PC-3 (cell line): ENCODE measurements around the gene IDH3G. TPM values are rescaled to one million over a fixed set of nuclear protein-coding genes. Genes with fewer than 3 reads are reported as not detected.

ENCODE experiments used
- ATAC-seq: fragments of 200-7000 bp; cut with Tn5 transposase; 2 replicates; pipeline ENCODE4 v1.9.1; 2020; ENCODE audit warnings: mild to moderate bottlenecking, moderate library complexity
- BruUV-seq: library from RNA; stranded (reverse); fragments of 400-500 nt; replicated peaks from 2 replicates; lab custom pipeline; 2021; lab: Mats Ljungman, UMichigan
- CTCF ChIA-PET: fragments of 300-600 bp; sonication (Branson Sonifier 250); formaldehyde crosslinking; loops from one replicate; lab custom pipeline; 2022; ENCODE audit warnings: antibody characterized with exemption; lab: Charles Lee
- POLR2A ChIA-PET: fragments of 300-600 bp; sonication (Branson Sonifier 250); formaldehyde crosslinking; loops from one replicate; lab custom pipeline; 2022; ENCODE audit warnings: antibody characterized with exemption; ENCODE audit not compliant: unreplicated experiment; lab: Charles Lee
- DNase-seq: peaks from one replicate; pipeline ENCODE4 v3.0.0-alpha.2; 2015
- H2AFZ ChIP-seq: fragments of 300-600 bp; sonication (generic); 2 replicates; pipeline ENCODE4 v1.6.0; 2016; ENCODE audit warnings: antibody characterized with exemption, low read length
- H3F3A ChIP-seq: fragments of 300-600 bp; sonication (generic); one replicate; pipeline ENCODE4 v1.6.0; 2017; ENCODE audit warnings: antibody characterized with exemption, low read length, control low read depth, mild to moderate bottlenecking; ENCODE audit not compliant: unreplicated experiment
- H3K27ac ChIP-seq: fragments of 300-600 bp; sonication (generic); 2 replicates; pipeline ENCODE4 v1.5.1; 2016; ENCODE audit warnings: mild to moderate bottlenecking, low read length
- H3K27me3 ChIP-seq: fragments of 300-600 bp; sonication (generic); 2 replicates; pipeline ENCODE4 v1.6.1; 2016; ENCODE audit warnings: low read length, mixed read lengths
- H3K36me3 ChIP-seq: fragments of 300-600 bp; sonication (generic); 2 replicates; pipeline ENCODE4 v1.6.1; 2016; ENCODE audit warnings: low read depth, mixed run types, low read length, mixed read lengths
- H3K4me1 ChIP-seq: fragments of 300-600 bp; sonication (generic); 2 replicates; pipeline ENCODE4 v1.5.1; 2016; ENCODE audit warnings: low read length; ENCODE audit not compliant: insufficient read depth
- H3K4me2 ChIP-seq: fragments of 300-600 bp; sonication (generic); 2 replicates; pipeline ENCODE4 v1.6.0; 2016; ENCODE audit warnings: low read length
- H3K4me3 ChIP-seq: fragments of 300-600 bp; sonication (generic); 2 replicates; pipeline ENCODE4 v1.5.1; 2016; ENCODE audit warnings: mild to moderate bottlenecking, low read length, mixed read lengths
- H3K79me2 ChIP-seq: fragments of 300-600 bp; sonication (generic); 2 replicates; pipeline ENCODE4 v1.6.1; 2017; ENCODE audit warnings: low read length, mixed read lengths
- H3K9ac ChIP-seq: fragments of 300-600 bp; sonication (generic); 2 replicates; pipeline ENCODE4 v1.6.0; 2016; ENCODE audit warnings: mild to moderate bottlenecking, low read length
- H3K9me2 ChIP-seq: fragments of 300-600 bp; sonication (generic); replicated peaks from 2 replicates; pipeline ENCODE4 v1.6.1; 2016; ENCODE audit warnings: mixed run types, low read length, mixed read lengths
- H3K9me3 ChIP-seq: fragments of 300-600 bp; sonication (generic); 2 replicates; pipeline ENCODE4 v1.6.1; 2016; ENCODE audit warnings: low read length, mixed read lengths
- H4K20me1 ChIP-seq: fragments of 300-600 bp; sonication (generic); 2 replicates; pipeline ENCODE4 v1.6.1; 2016; ENCODE audit warnings: low read length, mixed read lengths
- CTCF ChIP-seq: fragments of 300-600 bp; sonication (generic); conservative IDR thresholded peaks from 2 replicates; pipeline ENCODE4 v1.5.1; 2017; ENCODE audit warnings: antibody characterized with exemption, low read depth, mild to moderate bottlenecking, low read length
- EZH2 ChIP-seq: fragments of 300-600 bp; sonication (generic); IDR thresholded peaks from one replicate; pipeline ENCODE4 v1.6.1; 2017; ENCODE audit warnings: antibody characterized with exemption, mild to moderate bottlenecking, low read length; ENCODE audit not compliant: unreplicated experiment
- EZH2phosphoT487 ChIP-seq: fragments of 300-600 bp; sonication (generic); IDR thresholded peaks from 2 replicates; pipeline ENCODE4 v1.6.1; 2018; ENCODE audit warnings: mild to moderate bottlenecking, antibody characterized with exemption, low read length, borderline replicate concordance
- intact Hi-C: fragments of 100-400 bp; cut with micrococcal nuclease; formaldehyde crosslinking; loops from 2 replicates; pipeline ENCODE4 v1.9.0; 2023
- total RNA-seq: library from RNA; depleted of rRNA; stranded (reverse); fragments of >200 nt; gene quantifications from 2 replicates; pipeline ENCODE4 v1.2.3, GENCODE V29; 2014

Gene IDH3G
- total RNA-seq, 1 experiment from 2014 or later, result 104 TPM

GRCh38 chrX:153805436-153805835 lies 11.3 kb upstream of the IDH3G start:
- no peak for ATAC-seq
- H4K20me1 ChIP-seq, result no peaks in the 10 kb centered on the region
- TF ChIP-seq CTCF, result no peak
- TF ChIP-seq EZH2phosphoT487, result no peak
- no peak for TF ChIP-seq EZH2
- H3K4me3 ChIP-seq, result no peak overlapping the region
- H3K79me2 ChIP-seq, result no peaks in the 10 kb centered on the region
- H3K36me3 ChIP-seq, result no peaks in the 10 kb centered on the region
- BruUV-seq, result no TSS peak
- no peaks in the 10 kb centered on the region for H3K9me3 ChIP-seq
- H3F3A ChIP-seq, result no peaks in the 10 kb centered on the region
- H3K9ac ChIP-seq, result no peak overlapping the region
- no peak overlapping the region for H3K27ac ChIP-seq
- H3K4me1 ChIP-seq, result no peaks in the 10 kb centered on the region
- CTCF ChIA-PET, result no interaction called here
- H3K27me3 ChIP-seq, result no peaks in the 10 kb centered on the region
- POLR2A ChIA-PET, result no interaction called here
- H3K9me2 ChIP-seq, result no peaks in the 10 kb centered on the region
- no peak for DNase-seq
- H3K4me2 ChIP-seq, result no peak overlapping the region
- H2AFZ ChIP-seq, result no peak overlapping the region
- intact Hi-C loops, result no loop called here

- ATAC-seq (no peak), DNase-seq (no peak)
- intact Hi-C loops, result no loop called here
- H3K27me3 ChIP-seq, result no peaks in the 10 kb centered on the region
- CTCF ChIA-PET, result no interaction called here
- no peak overlapping the region for H2AFZ ChIP-seq
- BruUV-seq, result no TSS peak
- H3K4me1 ChIP-seq, result no peaks in the 10 kb centered on the region
- TF ChIP-seq EZH2 (no peak), CTCF (no peak), EZH2phosphoT487 (no peak)
- H3K9ac ChIP-seq, result no peak overlapping the region
- no peaks in the 10 kb centered on the region for H3F3A ChIP-seq
- no peaks in the 10 kb centered on the region for H3K9me3 ChIP-seq
- POLR2A ChIA-PET, result no interaction called here
- H3K4me2 ChIP-seq, result no peak overlapping the region
- no peaks in the 10 kb centered on the region for H3K36me3 ChIP-seq
- no peak overlapping the region for H3K27ac ChIP-seq
- no peak overlapping the region for H3K4me3 ChIP-seq
- no peaks in the 10 kb centered on the region for H3K9me2 ChIP-seq
- no peaks in the 10 kb centered on the region for H4K20me1 ChIP-seq
- H3K79me2 ChIP-seq, result no peaks in the 10 kb centered on the region
Observed at GRCh38 chrX:153804621-153805020, 10.4 kb upstream of the IDH3G start.

- intact Hi-C loops, result no loop called here
- POLR2A ChIA-PET, result no interaction called here
- Histone ChIP-seq H2AFZ (no peak overlapping the region), H3K4me2 (no peak overlapping the region), H3K9me3 (no peaks in the 10 kb centered on the region), H3K27me3 (no peaks in the 10 kb centered on the region), H3K4me3 (no peak overlapping the region), H3K9me2 (no peaks in the 10 kb centered on the region), H3K79me2 (no peaks in the 10 kb centered on the region), H3K27ac (no peak overlapping the region), H3K9ac (no peak overlapping the region), H3K4me1 (no peaks in the 10 kb centered on the region), H3F3A (no peaks in the 10 kb centered on the region), H4K20me1 (no peaks in the 10 kb centered on the region), H3K36me3 (no peaks in the 10 kb centered on the region)
- CTCF ChIA-PET, result no interaction called here
- no TSS peak for BruUV-seq
- TF ChIP-seq EZH2phosphoT487 (no peak), EZH2 (no peak), CTCF (no peak)
- ATAC-seq (no peak), DNase-seq (no peak)
Observed at GRCh38 chrX:153804100-153804595, 10.0 kb upstream of the IDH3G start.
